Sigmoid colon (tissue), 4 donors: ENCODE results near the gene UPK3BL2.
"Not testable (repeated sequence)": the region's sequence is repeated elsewhere in the genome, so short reads cannot be mapped to it uniquely, and the experiment has no call there.

Source experiments
- CTCF ChIP-seq, 4 experiments: fragments of 450-650 bp in 3 of 4; fragments of 200-600 bp in 1 of 4; IDR thresholded peaks; one replicate each; pipeline ENCODE4 v1.5.1; 2016 to 2019; ENCODE audit warnings: antibody characterized with exemption in 4 of 4, mild to moderate bottlenecking in 3 of 4, moderate library complexity in 2 of 4
- EP300 ChIP-seq, 4 donors: sonication (generic); formaldehyde crosslinking; IDR thresholded peaks; one replicate each; pipeline ENCODE4 v1.6.1; 2017; ENCODE audit warnings: antibody characterized with exemption in 4 of 4

GRCh38 chr7:102520797-102521196 is 22.7 kb downstream of the UPK3BL2 start:
- TF ChIP-seq CTCF, EP300 (IDR thresholded peaks at IDR 0.05): not testable (repeated sequence)
